A549 treated with CORT108297 at 1 μM for 4 hours (cell line): ENCODE measurements around the gene LIMS3. TPM values are rescaled to one million over a fixed set of nuclear protein-coding genes. Genes with fewer than 3 reads are reported as not detected.

Experiments used
- total RNA-seq: library from RNA; stranded (reverse); fragments of 200-300 nt; extraction: Qiagen RNA extraction; gene quantifications from 5 replicates; pipeline ENCODE4 v1.2.3, GENCODE V29; 2022

Gene LIMS3, protein sequence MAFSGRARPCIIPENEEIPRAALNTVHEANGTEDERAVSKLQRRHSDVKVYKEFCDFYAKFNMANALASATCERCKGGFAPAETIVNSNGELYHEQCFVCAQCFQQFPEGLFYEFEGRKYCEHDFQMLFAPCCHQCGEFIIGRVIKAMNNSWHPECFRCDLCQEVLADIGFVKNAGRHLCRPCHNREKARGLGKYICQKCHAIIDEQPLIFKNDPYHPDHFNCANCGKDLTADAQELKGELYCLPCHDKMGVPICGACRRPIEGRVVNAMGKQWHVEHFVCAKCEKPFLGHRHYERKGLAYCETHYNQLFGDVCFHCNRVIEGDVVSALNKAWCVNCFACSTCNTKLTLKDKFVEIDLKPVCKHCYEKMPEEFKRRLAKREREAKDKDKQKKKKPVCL
- not detected in 5 replicates for total RNA-seq

GRCh38 chr2:109898462-109899336 is at the start of gene LIMS3:
LIMS3 (plus strand) TSS chr2:109898688; CDS start chr2:109898729, 41 bp downstream.

Other genes with a start within 250 kb of the LIMS3 start
- 6.3 to 10.0 TPM (median 7.4 TPM) in 5 replicates for gene RGPD5, start 104.4 kb upstream of the LIMS3 start, total RNA-seq
- gene MALL, start 217.1 kb downstream of the LIMS3 start, total RNA-seq = 134 to 158 TPM (median 138 TPM) in 5 replicates